Activated CD4-positive, alpha-beta T cell treated with anti-CD3 and anti-CD28 coated beads for 4 hours (primary cell): ENCODE results near the gene NACC1.
"Not testable (repeated sequence)": the region's sequence is repeated elsewhere in the genome, so short reads cannot be mapped to it uniquely, and the experiment has no call there.

Experiments used
- DNase-seq, 2 donors: peaks; one replicate each; pipeline ENCODE4 v3.0.0-alpha.2; 2020

The NACC1 gene

DNA sequence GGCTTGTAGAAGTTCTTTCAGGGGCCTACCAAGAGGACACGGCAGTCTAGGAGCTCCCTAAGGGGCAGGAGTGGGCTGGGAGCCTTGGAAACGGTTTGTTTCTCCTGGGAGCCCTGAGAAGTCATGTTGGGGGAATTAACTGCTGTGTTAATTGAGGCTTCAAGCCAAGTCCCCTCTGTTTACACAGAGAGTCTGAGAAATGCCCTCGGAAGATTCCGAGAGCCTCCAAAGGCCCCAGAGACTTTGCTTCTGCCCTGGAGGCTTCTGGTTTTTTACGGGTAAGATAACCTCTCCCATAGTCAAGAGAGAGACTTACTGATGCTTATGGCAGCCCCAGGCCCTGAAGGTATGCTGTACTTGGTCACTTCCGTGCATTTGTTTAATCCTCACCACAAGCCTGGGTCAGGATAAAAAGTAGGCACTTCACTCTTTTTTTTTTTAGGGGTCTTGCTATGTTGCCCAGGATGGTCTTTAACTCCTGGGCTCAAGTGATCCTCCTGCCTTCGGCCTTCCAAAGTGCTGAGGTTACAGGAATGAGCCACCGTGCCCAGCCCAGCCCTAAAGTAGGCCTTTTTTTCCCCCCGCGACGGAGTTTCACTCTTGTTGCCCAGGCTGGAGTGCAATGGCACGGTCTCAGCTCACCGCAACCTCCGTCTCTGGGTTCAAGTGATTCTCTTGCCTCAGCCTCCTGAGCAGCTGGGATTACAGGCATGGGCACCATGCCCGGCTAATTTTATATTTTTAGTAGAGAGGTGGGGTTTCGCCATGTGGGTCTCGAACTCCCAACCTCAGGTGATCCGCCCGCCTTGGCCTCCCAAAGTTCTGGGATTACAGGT lies 47.3 kb downstream of the NACC1 start:
- no peak for DNase-seq

DNA sequence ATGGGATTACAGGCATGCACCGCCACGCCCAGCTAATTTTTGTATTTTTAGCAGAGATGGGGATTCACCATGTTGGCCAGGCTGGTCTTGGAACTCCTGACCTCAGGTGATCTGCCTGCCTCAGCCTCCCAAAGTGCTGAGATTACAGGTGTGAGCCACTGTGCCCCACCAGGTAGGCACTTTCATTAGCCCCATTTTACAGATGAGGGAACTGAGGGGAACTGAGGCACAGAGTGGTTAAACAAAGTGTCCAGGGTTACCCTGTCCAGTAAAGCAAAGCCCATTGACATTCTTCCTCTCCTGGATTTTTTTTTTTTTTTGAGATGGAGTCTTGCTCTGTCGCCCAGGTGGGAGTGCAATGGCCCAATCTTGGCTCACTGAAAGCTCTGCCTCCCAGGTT lies 48.1 kb downstream of the NACC1 start:
- DNase-seq, result not testable (repeated sequence)

DNA sequence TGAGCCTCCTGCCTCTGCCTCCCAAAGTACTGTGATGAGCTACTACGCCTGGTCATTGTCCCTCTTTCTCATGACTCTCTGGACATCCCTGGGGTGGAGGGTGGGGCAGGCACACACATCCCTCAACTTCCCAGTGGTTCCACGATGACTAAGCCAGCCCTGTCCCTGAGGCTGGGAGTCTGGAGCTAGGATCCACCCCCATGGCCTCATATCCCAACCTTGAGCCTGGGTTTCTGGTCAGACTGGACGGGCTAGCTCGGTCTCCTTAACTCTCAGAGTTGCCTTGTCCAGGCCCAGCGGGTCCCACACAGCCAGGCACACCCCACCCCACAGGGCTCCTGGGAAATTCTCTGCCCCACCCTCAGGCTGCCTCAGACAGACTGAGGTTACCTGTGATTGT lies 51.7 kb downstream of the NACC1 start:
- no peak for DNase-seq

DNA sequence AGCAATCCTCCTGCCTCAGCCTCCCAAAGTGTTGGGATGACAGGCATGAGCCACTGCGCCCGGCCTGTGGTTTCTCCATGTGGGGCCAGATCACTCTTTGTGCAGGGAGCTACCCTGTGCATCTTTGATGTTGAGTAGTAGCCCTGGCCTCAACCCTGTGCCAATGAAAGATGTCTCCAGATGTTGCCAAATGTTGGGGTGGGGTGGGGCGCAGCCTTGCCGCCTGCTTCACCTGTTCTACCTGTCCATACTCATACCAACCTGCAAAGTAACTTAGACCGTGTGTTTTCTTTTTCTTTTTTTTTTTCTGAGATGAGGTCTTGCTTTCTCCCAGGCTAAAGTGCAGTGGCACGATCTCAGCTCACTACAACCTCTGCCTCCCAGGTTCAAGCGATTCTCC lies 53.1 kb downstream of the NACC1 start:
- DNase-seq, result no peak

DNA sequence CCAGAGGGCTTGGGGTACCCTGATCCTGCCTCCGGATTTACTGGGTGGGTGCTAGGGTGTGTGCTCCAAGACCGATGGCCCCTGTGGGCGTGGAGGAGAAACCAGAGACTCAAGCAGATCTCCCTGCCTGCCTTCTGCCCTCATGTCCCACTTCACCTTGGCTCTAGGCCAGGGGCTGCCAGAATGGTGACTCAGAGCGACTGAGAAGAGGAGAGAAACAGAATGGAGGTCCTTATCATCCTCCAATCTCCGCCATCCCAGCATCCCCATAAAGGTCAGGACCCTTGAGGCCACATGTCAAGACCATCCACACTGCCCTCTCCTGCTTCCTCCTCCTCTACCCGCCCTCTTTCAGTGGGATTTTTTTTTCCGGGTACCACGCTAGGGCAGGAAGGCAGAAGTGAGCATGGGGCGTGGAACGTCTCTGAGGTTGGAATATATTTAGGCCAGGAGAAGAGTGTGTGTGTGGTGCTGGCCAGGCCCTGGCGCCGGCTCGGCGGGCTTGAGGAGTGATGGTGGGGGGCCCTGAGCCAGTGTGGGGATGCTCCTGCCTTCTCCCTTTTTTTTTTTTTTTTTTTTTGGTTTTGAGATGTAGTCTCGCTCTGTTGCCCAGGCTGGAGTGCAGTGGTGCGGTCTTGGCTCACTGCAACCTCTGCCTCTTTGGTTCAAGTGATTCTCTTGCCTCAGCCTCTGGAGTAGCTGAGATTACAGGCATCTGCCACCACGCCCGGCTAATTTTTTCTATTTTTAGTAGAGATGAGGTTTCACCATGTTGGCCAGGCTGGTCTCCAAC lies 54.5 kb downstream of the NACC1 start:
- DNase-seq, result peak; percentile 81 to 87

DNA sequence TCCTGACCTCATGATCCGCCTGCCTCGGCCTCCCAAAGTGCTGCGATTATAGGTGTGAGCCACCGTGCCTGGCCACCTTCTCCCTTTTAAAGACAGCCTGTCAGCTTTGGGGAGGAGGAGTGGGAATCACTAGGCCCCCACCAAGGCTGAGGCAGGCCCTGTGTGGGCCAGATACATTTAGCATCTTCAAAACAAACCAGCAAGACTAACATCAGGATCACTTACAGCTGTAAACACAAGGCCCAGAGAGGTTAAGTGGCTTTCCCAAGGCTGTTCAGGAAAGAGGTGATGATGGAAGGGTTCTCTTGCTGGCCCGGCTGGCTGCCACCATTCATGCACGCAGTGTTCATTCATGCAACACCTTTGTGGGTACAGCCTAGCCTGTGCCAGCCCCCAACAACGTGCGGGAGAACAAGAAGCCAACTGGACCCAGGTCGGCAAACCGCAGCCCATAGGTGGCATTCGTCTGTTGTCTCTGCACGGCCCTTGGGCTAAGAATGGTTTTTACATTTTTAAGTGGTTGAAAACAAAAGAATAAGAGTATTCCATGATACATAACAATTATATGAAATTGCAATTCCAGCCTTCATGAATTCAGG lies 55.2 kb downstream of the NACC1 start:
- no peak for DNase-seq

DNA sequence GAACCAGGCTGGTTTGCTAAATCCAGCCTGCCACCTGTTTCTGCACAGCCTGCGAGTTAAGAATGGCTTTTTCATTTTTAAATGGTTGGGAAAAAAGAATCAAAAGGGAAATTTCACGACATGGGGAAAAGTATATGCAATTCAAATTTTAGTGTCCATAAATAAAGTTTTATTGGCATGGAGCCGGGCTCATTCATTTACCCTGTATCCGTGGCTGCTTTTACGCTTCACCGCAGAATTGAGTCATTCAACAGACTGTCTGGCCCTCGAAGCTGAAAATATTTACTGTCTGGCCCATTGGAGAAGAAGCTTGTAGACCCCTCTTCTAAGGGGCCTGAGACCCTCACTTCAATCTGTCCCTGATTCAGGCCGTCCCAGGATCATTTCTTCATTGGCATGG lies 58.3 kb downstream of the NACC1 start:
- no peak for DNase-seq

DNA sequence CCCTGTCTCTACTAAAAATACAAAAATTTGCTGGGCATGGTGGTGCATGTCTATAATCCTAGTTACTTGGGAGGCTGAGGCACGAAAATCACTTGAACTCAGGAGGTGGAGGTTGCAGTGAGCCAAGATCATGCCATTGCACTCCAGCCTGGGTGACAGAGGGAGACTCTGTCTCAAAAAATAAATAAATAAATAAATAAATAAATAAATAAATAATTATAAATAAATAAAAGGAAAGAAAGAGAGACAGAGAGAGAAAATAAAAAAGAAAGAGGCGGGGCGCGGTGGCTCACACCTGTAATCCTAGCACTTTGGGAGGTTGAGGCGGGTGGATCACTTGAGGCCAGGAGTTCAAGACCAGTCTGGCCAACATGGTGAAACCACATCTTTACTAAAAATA lies 59.5 kb downstream of the NACC1 start:
- not testable (repeated sequence) for DNase-seq

DNA sequence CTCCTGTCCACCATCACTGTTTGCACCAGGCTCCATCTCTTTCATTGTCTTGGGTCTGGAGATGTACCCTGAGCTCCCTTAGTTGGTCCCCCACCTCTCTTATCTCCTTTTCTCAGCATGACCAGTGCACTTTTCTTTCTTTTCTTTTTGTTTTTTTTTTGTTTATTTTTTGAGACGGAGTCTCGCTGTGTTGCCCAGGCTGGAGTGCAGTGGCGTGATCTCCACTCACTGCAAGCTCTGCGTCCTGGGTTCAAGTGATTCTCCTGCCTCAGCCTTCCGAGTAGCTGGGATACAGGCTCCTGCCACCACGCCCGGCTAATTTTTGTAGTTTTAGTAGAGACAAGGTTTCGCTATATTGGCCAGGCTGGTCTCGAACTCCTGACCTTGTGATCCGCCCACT lies 60.2 kb downstream of the NACC1 start:
- DNase-seq, result not testable (repeated sequence)

DNA sequence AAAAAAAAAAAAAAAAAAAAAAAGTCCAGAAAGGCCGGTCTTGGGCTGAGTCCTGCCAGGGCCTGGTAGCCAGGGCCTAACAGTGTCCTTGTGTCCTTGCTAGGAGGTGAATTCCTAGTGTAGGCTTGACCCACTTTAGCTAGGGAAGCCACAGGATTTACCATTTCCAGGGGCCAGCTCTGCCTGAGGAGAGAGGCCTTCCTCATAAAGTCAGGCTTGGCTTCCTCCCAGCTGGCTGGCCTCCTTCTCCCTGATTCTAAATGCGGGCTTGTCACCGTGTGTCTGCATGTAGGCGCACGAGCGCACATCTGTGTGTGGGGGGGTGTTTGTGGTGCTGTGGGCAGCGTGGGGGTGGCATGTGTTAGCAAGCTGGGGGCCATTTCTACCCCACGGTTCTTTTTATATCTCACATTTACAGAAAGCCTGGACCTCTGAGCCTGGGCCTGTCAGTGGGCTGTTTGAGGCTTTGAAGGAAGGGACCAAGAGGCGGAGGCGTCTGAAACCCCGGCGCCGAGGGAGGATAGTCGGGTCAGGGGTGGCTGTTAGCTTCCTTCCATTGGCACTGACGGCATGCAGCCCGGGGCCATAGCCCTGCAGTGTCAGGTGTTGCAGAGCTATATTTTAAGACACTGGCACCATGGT lies 63.8 kb downstream of the NACC1 start:
- peak in 1 of 2 donors; percentile 38 for DNase-seq

DNA sequence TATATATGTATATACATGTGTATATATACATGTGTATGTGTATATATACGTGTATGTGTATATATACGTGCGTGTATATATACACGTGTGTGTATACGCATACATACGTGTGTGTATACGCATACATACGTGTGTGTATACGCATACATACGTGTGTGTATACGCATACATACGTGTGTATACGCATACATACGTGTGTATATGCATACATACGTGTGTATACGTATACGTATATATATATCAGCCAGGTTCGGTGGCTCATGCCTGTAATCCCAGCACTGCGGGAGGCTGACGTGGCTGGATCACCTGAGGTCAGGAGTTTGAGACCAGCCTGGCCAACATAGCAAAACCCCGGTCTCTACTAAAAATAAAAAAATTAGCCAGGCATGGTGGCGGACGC lies 66.9 kb downstream of the NACC1 start:
- not testable (repeated sequence) for DNase-seq

DNA sequence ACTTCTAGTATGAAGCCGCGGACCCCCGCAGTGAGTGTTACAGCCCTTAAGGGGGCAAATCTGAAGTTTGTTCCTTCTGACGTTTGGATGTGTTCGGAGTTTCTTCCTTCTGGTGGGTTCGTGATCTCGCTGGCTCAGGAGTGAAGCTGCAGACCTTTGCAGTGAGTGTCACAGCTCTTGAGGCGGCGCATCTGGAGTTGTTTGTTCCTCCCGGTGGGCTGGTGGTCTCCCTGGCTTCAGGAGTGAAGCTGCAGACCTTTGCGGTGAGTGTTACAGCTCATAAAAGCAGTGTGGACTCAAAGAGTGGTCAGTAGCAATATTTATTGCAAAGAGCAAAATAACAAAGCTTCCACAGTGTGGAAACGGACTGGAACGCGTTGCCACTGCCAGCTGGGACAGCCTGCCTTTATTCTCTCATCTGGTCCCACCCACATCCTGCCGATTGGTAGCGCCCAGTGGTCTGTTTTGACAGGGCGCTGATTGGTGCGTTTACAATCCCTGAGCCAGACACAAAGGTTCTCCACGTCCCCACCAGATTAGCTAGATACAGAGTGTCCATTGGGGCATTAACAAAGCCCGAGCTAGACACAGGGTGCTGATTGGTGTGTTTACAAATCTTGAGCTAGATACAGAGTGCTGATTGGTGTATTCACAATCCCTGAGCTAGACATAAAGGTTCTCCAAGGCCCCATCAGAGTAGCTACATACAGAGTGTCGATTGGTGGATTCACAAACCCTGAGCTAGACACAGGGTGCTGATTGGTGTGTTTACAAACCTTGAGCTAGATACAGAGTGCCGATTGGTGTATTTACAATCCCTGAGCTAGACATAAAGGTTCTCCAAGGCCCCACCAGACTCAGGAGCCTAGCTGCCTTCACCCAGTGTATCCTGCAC lies 67.9 kb downstream of the NACC1 start:
- not testable (repeated sequence) for DNase-seq

DNA sequence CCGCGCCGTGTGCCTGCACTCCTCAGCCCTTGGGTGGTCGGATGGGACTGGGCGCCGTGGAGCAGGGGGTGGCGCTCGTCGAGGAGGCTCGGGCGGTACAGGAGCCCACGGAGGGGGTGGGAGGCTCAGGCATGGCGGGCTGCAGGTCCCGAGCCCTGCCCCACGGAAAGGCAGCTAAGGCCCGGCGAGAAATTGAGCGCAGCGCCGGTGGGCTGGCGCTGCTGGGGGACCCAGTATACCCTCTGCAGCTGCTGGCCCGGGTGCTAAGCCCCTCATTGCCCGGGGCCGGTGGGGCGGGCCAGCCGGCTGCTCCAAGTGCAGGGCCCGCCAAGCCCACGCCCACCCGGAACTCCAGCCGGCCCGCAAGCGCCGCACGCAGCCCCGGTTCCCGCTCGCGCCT lies 68.6 kb downstream of the NACC1 start:
- not testable (repeated sequence) for DNase-seq

DNA sequence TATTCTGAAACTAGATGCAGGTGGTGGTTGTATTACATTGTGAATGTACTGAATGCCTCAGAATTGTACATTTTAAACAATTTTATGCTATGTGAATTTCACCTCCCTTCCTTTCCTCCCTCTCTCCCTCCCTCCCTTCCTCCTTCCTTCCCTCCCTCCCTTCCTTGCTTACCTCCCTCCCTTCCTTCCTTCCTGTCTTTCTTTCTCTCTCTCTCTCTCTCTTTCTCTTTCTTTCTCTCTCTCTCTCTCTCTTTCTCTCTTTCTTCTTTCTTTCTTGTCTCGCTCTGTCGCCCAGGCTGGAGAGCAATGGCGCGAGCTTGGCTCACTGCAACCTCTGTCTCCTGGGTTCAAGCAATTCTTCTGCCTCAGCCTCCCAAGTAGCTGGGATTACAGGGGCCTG lies 69.4 kb downstream of the NACC1 start:
- no peak for DNase-seq

DNA sequence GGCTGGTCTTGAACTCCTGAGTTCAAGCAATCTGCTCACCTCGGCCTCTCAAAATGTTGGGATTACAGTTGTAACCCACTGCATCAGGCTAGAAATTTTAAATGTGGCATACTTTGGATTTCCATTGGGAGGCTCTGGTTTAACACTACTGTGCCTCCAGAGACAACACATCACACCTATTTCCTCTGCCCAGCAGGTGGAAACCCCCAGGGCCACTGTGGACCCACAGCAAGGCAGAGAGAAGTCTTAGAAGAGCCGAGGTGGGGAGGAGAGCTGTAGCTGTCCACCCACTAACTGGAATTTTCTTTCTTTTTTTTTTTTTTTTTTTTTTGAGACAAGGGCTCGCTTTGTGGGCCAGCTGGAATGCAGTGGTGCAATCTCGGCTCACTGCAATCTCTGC lies 71.5 kb downstream of the NACC1 start:
- DNase-seq, result no peak
